SU-DHL-6 (cell line): ENCODE data around the gene TMEM229B.

Experiments
- H2AFZ ChIP-seq: fragments of 200-600 bp; sonication (generic); 2 replicates; pipeline ENCODE4 v1.6.1; 2014; ENCODE audit warnings: low read depth, mild to moderate bottlenecking, moderate library complexity, mixed read lengths, antibody characterized with exemption, low read length; ENCODE audit not compliant: severe bottlenecking
- H3F3A ChIP-seq: fragments of 200-600 bp; shearing (Covaris generic); 2 replicates; pipeline ENCODE4 v1.6.0; 2016; ENCODE audit warnings: antibody characterized with exemption, mild to moderate bottlenecking; ENCODE audit not compliant: insufficient read depth
- H3K27ac ChIP-seq: fragments of 200-600 bp; sonication (generic); 2 replicates; pipeline ENCODE4 v1.5.1; 2016; ENCODE audit warnings: low read depth, mild to moderate bottlenecking, low read length, moderate library complexity, mixed read lengths
- H3K27me3 ChIP-seq: fragments of 200-600 bp; sonication (generic), shearing (Covaris generic); 2 replicates; pipeline ENCODE4 v1.6.0; 2014; ENCODE audit warnings: mild to moderate bottlenecking, low read length
- H3K36me3 ChIP-seq: fragments of 200-600 bp; sonication (generic); 2 replicates; pipeline ENCODE4 v1.6.1; 2014; ENCODE audit warnings: mild to moderate bottlenecking, low read length, mixed read lengths
- H3K4me2 ChIP-seq: fragments of 300-600, 200-600 bp; shearing (Covaris generic), sonication (generic); 2 replicates; pipeline ENCODE4 v1.6.0; 2014; ENCODE audit warnings: low read length, low read depth, mild to moderate bottlenecking; ENCODE audit not compliant: poor library complexity, severe bottlenecking
- H3K4me3 ChIP-seq: fragments of 200-600 bp; sonication (generic); 2 replicates; pipeline ENCODE4 v1.5.1; 2014; ENCODE audit warnings: antibody characterized with exemption, low read length, mild to moderate bottlenecking, mixed read lengths; ENCODE audit not compliant: insufficient read depth, poor library complexity, severe bottlenecking
- H3K79me2 ChIP-seq: fragments of 200-600 bp; sonication (generic); 2 replicates; pipeline ENCODE4 v1.6.1; 2014; ENCODE audit warnings: mild to moderate bottlenecking, low read length, moderate library complexity; ENCODE audit not compliant: insufficient read depth
- H3K9ac ChIP-seq: fragments of 200-600 bp; sonication (generic); 2 replicates; pipeline ENCODE4 v1.7.0; 2014; ENCODE audit warnings: mild to moderate bottlenecking, low read length
- H3K9me2 ChIP-seq: fragments of 200-600 bp; sonication (generic); replicated peaks from 2 replicates; pipeline ENCODE4 v1.6.1; 2014; ENCODE audit warnings: low read length; ENCODE audit not compliant: insufficient read depth
- H3K9me3 ChIP-seq: fragments of 200-600 bp; sonication (generic); 2 replicates; pipeline ENCODE4 v1.6.1; 2014; ENCODE audit warnings: low read length, mixed read lengths; ENCODE audit not compliant: insufficient read depth
- H4K20me1 ChIP-seq: fragments of 200-600 bp; sonication (generic); 2 replicates; pipeline ENCODE4 v1.6.1; 2014; ENCODE audit warnings: low read depth, mild to moderate bottlenecking, antibody characterized with exemption, low read length, moderate library complexity, mixed read lengths
- EZH2phosphoT487 ChIP-seq: fragments of 200-600 bp; sonication (generic), shearing (Covaris generic); conservative IDR thresholded peaks from 2 replicates; pipeline ENCODE4 v1.6.1; 2018; ENCODE audit warnings: mild to moderate bottlenecking, antibody characterized with exemption, low read length, moderate library complexity, mixed read lengths
- TF ChIP-seq, protein P1 (sequence below): fragments of 200-600 bp; sonication (generic); IDR thresholded peaks from one replicate; pipeline ENCODE4 v1.5.1; 2017; ENCODE audit warnings: antibody characterized with exemption, mild to moderate bottlenecking, low read length, moderate library complexity; ENCODE audit not compliant: insufficient read depth, poor library complexity, severe bottlenecking

The TMEM229B gene

DNA sequence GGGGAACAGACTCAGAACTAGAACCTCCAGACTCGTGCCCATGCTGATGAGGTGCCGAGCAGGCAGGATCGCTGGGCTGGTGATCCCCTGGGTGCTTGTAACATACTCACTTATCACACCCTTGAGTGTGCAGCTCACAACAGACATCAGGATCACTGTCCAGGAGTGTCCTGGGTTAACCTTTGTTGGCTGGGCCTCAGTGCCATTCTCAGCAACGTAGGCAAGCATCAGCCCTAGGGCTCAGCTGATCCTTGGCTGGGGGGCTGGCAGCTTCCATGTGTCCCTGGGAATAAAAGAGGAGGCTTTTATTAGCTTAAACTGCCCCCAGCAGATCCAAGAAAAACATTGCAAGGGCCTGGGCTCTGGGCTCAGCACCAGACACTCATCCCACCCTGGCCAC, 1.6 kb downstream of the TMEM229B start:
- Histone ChIP-seq H3K9me2 (no peaks in the 10 kb centered on the region), H3K27ac (peak overlapping the region; percentile 86; the same call in 1 of the 2 replicates), H3K36me3 (no peaks in the 10 kb centered on the region), H3K9me3 (no peaks in the 10 kb centered on the region), H3K4me3 (no peak overlapping the region), H3K4me2 (no peak overlapping the region), H3F3A (0 out of 2 replicates have a peak, but pooled peaks cover 6% of the 10 kb centered on the region), H3K27me3 (no peaks in the 10 kb centered on the region), H2AFZ (no peak overlapping the region), H4K20me1 (no peaks in the 10 kb centered on the region), H3K9ac (peak overlapping the region; percentile 54; the same call in 1 of the 2 replicates), H3K79me2 (no peaks in the 10 kb centered on the region)
- TF ChIP-seq, protein P1, sequence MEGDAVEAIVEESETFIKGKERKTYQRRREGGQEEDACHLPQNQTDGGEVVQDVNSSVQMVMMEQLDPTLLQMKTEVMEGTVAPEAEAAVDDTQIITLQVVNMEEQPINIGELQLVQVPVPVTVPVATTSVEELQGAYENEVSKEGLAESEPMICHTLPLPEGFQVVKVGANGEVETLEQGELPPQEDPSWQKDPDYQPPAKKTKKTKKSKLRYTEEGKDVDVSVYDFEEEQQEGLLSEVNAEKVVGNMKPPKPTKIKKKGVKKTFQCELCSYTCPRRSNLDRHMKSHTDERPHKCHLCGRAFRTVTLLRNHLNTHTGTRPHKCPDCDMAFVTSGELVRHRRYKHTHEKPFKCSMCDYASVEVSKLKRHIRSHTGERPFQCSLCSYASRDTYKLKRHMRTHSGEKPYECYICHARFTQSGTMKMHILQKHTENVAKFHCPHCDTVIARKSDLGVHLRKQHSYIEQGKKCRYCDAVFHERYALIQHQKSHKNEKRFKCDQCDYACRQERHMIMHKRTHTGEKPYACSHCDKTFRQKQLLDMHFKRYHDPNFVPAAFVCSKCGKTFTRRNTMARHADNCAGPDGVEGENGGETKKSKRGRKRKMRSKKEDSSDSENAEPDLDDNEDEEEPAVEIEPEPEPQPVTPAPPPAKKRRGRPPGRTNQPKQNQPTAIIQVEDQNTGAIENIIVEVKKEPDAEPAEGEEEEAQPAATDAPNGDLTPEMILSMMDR = no peak
- no peak for TF ChIP-seq EZH2phosphoT487

DNA sequence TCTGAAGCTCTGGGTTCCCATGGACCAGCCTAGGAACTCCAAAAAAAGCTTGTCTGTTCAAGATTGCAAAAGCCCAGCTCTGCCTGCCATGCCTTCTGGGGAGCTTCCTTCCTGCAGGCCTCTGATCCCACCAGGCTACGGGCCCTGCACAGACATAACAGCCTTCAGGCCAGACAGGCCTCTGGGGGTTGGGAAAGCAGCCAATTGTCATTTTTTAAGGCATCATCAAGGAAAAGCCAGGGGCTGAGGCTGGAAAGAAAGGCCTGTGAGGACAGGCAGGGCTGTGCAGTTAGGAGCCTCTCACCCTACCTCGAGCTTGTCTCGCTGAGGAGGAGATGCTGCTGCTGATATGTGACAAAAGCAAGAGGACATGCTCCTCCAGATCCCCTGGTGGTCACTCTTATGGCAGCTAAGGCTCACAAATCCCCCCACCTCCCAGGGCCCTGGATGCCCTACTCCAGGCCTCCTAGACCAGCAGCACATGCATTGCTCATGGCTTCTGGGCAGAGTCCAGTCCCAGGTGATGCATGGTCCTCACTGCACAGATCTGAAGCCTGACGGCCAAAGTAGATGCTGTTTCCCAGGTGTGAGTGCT, 2.9 kb downstream of the TMEM229B start:
- H3K27ac ChIP-seq = no peak overlapping the region
- no peak overlapping the region for H3K9ac ChIP-seq
- no peaks in the 10 kb centered on the region for H3F3A ChIP-seq
- H3K4me3 ChIP-seq = no peak overlapping the region
- no peaks in the 10 kb centered on the region for H3K36me3 ChIP-seq
- H3K4me2 ChIP-seq = no peak overlapping the region
- H3K9me2 ChIP-seq = no peaks in the 10 kb centered on the region
- TF ChIP-seq, protein P1 = no peak
- no peak for TF ChIP-seq EZH2phosphoT487
- H3K9me3 ChIP-seq = no peaks in the 10 kb centered on the region
- H2AFZ ChIP-seq = no peak overlapping the region
- no peaks in the 10 kb centered on the region for H3K79me2 ChIP-seq
- no peaks in the 10 kb centered on the region for H4K20me1 ChIP-seq
- no peaks in the 10 kb centered on the region for H3K27me3 ChIP-seq

DNA sequence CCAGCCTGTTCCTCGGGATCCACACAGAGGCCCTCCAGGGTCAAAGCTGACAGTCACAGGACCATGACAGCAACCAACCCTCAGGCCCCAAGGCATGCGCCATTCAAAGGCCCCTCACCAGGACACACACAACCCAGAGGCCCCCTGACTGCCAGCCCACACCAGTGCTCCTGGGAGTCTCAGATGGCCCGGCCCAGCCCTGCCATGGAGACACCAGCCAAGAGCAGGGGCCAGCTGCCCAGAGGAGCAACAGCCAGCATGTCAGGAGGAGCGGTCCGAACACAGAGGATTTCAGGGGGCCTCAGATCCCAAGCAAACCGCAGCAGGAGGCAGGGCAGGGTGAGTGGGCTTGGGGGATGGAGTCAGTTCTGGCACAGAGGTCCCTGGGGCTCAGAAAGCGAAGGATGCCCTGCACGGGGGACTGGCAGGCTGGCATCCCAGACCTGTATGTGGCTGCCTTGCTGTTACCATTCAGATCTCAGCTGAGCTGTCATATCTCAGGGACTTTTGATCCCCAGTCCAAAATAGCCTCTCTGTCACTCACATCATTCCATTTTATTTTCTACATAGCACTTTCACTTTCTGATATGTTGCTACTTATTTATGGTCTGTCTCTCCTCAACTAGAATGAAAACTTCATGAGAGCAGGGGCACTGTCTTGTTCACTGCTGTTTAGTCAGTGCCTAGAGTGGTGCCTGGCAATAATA, 4.8 kb downstream of the TMEM229B start:
- Histone ChIP-seq H3K4me3 (no peak overlapping the region), H3K9me2 (no peaks in the 10 kb centered on the region), H3F3A (no peaks in the 10 kb centered on the region), H4K20me1 (no peaks in the 10 kb centered on the region), H3K4me2 (no peak overlapping the region), H3K79me2 (no peaks in the 10 kb centered on the region), H3K27me3 (no peaks in the 10 kb centered on the region), H3K27ac (no peak overlapping the region), H2AFZ (no peak overlapping the region), H3K9me3 (no peaks in the 10 kb centered on the region), H3K36me3 (no peaks in the 10 kb centered on the region), H3K9ac (no peak overlapping the region)
- no peak for TF ChIP-seq EZH2phosphoT487
- TF ChIP-seq, protein P1 = no peak
